Tibial artery (tissue), 4 donors: ENCODE data around the gene ZNF496.
"Not testable (repeated sequence)": the region's sequence is repeated elsewhere in the genome, so short reads cannot be mapped to it uniquely, and the experiment has no call there.

Experiments
- DNase-seq, 2 donors: peaks; one replicate each; pipeline ENCODE4 v3.0.0-alpha.2; 2019
- H3K27ac ChIP-seq, 2 donors: fragments of 200-600 bp; sonication (generic) in 1 of 2; 1 replicate in 1 of 2; 2 replicates in 1 of 2; pipeline ENCODE4 v1.5.1; 2018 to 2019; ENCODE audit warnings: mild to moderate bottlenecking in 1 of 2
- H3K27me3 ChIP-seq, 2 donors: fragments of 200-600 bp; sonication (generic) in 1 of 2; one replicate each; pipeline versions ENCODE4 v1.5.1 to v1.6.0; 2016 to 2019
- H3K36me3 ChIP-seq, 3 donors: fragments of 200-600 bp; sonication (generic) in 2 of 3; one replicate each; pipeline ENCODE4 v1.5.1; 2016 to 2019; ENCODE audit warnings: mild to moderate bottlenecking in 2 of 3
- H3K4me1 ChIP-seq, 4 donors: fragments of 200-600 bp; sonication (generic) in 2 of 4; 1 replicate in 3 of 4; 2 replicates in 1 of 4; pipeline ENCODE4 v1.5.1; 2016 to 2019
- H3K4me3 ChIP-seq, 2 donors: fragments of 200-600 bp; sonication (generic) in 1 of 2; 1 replicate in 1 of 2; 2 replicates in 1 of 2; pipeline ENCODE4 v1.5.1; 2018 to 2019; ENCODE audit warnings: mild to moderate bottlenecking in 2 of 2
- H3K9me3 ChIP-seq, 3 donors: fragments of 200-600 bp; sonication (generic) in 1 of 3; one replicate each; pipeline ENCODE4 v1.5.1; 2016 to 2019
- CTCF ChIP-seq, 2 experiments: fragments of 200-600 bp in 1 of 2; fragments of 450-650 bp in 1 of 2; IDR thresholded peaks; one replicate each; pipeline ENCODE4 v1.5.1; 2017 to 2019; ENCODE audit warnings: antibody characterized with exemption in 2 of 2, mild to moderate bottlenecking in 1 of 2, moderate library complexity in 1 of 2
- intact Hi-C: fragments of 100-400 bp; cut with DNase I; formaldehyde crosslinking; loops from one replicate; pipeline ENCODE4 v1.15.0; 2023; ENCODE audit warnings: low total_unique reads

Gene ZNF496

GRCh38 chr1:247366926-247367645, 35.4 kb upstream of the ZNF496 start:
- no peak for DNase-seq
- intact Hi-C loops, result no loop called here
- Histone ChIP-seq H3K36me3 (no peaks in the 10 kb centered on the region), H3K4me1 (peaks cover 0 to 15% (median 6%) of the 10 kb centered on the region in 4 donors), H3K4me3 (no peak overlapping the region), H3K27ac (no peak overlapping the region), H3K9me3 (no peaks in the 10 kb centered on the region), H3K27me3 (peaks cover 0 to 9% of the 10 kb centered on the region in 2 donors)
- no peak for TF ChIP-seq CTCF (IDR thresholded peaks at IDR 0.05)

- H3K4me3 ChIP-seq, DNase-seq, H3K27me3 ChIP-seq, H3K36me3 ChIP-seq, intact Hi-C loops, H3K9me3 ChIP-seq, H3K27ac ChIP-seq: not testable (repeated sequence)
- H3K4me1 ChIP-seq, result peaks cover 0 to 19% (median 6%) of the 10 kb centered on the region in 4 donors
Measured at GRCh38 chr1:247366345-247366744, 34.7 kb upstream of the ZNF496 start.

- Histone ChIP-seq H3K4me1 (peaks cover 0 to 30% (median 9%) of the 10 kb centered on the region in 4 donors), H3K4me3 (no peak overlapping the region), H3K9me3 (no peaks in the 10 kb centered on the region), H3K27me3 (peaks cover 0 to 9% of the 10 kb centered on the region in 2 donors), H3K27ac (no peak overlapping the region), H3K36me3 (no peaks in the 10 kb centered on the region)
- no peak for TF ChIP-seq CTCF (IDR thresholded peaks at IDR 0.05)
- intact Hi-C loops, result no loop called here
- no peak for DNase-seq
Measured at GRCh38 chr1:247365023-247365422, 33.4 kb upstream of the ZNF496 start.

- H3K9me3 ChIP-seq, H3K27me3 ChIP-seq, intact Hi-C loops, H3K36me3 ChIP-seq, H3K27ac ChIP-seq, H3K4me3 ChIP-seq, DNase-seq: not testable (repeated sequence)
- peaks cover 0 to 30% (median 8%) of the 10 kb centered on the region in 4 donors for H3K4me1 ChIP-seq
Measured at GRCh38 chr1:247363000-247363399, 31.3 kb upstream of the ZNF496 start.

- DNase-seq, result no peak
- intact Hi-C loops, result no loop called here
- Histone ChIP-seq H3K27me3 (peaks cover 0 to 9% of the 10 kb centered on the region in 2 donors), H3K36me3 (no peaks in the 10 kb centered on the region), H3K27ac (no peak overlapping the region), H3K4me1 (peaks cover 0 to 29% (median 4%) of the 10 kb centered on the region in 4 donors), H3K9me3 (no peaks in the 10 kb centered on the region), H3K4me3 (no peak overlapping the region)
- TF ChIP-seq CTCF (IDR thresholded peaks at IDR 0.05), result no peak
Measured at GRCh38 chr1:247362153-247362552, 30.5 kb upstream of the ZNF496 start.

- Histone ChIP-seq H3K27ac (peak overlapping the region; percentile 41 to 76), H3K9me3 (no peaks in the 10 kb centered on the region), H3K27me3 (peaks cover 0 to 9% of the 10 kb centered on the region in 2 donors), H3K4me3 (peak overlapping the region; percentile 24 to 32), H3K36me3 (no peaks in the 10 kb centered on the region), H3K4me1 (peaks cover 0 to 32% (median 3%) of the 10 kb centered on the region in 4 donors)
- intact Hi-C loops, result no loop called here
- DNase-seq, result peak in 1 of 2 donors; percentile 49
- no peak for TF ChIP-seq CTCF (IDR thresholded peaks at IDR 0.05)
Measured at GRCh38 chr1:247360991-247361731, 29.5 kb upstream of the ZNF496 start.
